IPS-NIHi7 (cell line): ENCODE data around the gene PNPLA3.
"Not testable (repeated sequence)": the region's sequence is repeated elsewhere in the genome, so short reads cannot be mapped to it uniquely, and the experiment has no call there.

Source experiments
- DNase-seq: peaks from one replicate; pipeline ENCODE4 v3.0.0; 2012; ENCODE audit warnings: mixed read lengths; ENCODE audit errors: extremely low spot score

The PNPLA3 gene

DNA sequence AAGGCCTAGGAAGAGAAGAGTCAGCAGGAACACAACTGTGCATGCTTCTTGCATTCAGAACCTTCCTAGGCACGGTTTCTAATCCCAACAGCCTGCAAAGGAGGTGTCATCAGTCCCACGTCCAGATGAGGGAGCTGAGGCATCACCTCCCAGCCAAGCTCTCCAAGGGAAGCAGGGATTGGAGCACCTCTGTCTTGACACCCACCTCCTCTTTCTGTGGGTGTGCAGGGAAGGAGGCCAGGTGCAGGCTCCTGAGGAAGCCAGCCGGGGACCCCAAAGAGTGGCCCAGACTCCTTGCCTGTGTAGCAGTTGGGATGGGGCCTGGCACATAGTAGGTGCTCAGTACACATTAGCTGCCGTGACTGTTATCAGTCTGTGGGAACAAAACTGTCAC, 33.7 kb upstream of the PNPLA3 start:
- DNase-seq, result peak; percentile 38

DNA sequence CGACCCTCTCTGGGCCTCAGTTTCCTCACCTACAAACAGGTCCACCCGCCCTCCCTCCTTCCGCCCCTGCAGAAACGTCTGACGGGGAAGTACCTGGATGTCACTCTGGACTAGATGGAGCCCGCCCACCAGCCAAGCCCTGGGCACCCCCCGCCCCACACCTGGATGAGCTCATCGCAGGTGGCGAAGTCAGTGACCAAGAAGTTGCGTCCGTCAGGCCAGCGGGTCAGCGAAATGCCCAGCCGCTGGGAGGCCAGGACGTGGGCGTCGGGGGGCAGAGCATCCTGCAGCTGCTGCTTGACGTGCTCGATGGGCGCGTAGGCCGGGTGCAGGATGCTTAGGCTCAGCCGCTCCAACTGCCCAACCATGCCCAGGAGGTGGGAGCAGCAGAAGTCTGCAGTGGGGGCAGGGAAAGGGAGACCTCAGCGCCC, 32.7 kb upstream of the PNPLA3 start:
- no peak for DNase-seq

DNA sequence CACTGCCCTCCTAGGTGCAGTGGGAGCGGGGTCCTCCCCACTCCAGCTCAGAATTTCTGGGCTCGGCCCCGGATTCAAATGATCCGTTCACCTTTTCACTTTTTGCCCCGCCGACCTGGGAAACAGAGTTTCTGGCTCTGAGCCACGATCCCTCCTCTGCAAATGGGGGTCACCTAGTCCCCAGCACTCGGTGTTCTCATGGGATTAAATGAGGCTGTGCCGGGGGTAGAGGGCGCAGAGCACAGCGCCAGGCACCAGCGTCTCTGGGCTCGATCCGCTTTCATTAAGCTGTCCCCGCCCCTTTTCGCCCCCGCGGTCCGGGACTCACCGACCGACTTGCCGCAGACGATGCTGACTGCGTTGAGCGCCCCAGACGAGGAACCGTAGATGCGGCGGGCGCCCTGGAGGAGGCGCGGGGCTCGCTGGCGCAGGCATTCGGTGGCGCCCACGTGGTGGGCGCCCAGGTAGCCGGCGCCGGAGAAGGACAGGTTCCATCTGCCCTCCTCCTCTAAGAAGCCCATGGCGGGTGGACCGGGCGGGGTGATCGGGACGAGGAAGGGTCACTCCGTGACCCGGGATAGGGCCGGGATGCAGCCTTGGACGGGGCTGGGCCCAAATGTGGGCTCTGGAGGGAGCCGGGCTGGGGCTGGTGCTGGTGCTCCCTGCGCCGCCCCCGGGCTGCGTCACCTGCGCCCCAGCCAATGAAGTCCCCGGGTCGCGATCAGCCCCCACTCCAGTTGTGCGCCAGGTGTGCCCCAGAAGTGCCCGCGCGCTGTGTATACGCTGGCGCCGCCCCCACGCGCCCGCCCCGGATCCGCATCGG, 32.0 kb upstream of the PNPLA3 start, which contains the start of gene PNPLA5:
TSS of gene PNPLA5 (minus strand) at position 654 of the 823 bp plus-strand sequence. CDS start at position 521, 133 bp downstream.
- DNase-seq, result peak; percentile 79

DNA sequence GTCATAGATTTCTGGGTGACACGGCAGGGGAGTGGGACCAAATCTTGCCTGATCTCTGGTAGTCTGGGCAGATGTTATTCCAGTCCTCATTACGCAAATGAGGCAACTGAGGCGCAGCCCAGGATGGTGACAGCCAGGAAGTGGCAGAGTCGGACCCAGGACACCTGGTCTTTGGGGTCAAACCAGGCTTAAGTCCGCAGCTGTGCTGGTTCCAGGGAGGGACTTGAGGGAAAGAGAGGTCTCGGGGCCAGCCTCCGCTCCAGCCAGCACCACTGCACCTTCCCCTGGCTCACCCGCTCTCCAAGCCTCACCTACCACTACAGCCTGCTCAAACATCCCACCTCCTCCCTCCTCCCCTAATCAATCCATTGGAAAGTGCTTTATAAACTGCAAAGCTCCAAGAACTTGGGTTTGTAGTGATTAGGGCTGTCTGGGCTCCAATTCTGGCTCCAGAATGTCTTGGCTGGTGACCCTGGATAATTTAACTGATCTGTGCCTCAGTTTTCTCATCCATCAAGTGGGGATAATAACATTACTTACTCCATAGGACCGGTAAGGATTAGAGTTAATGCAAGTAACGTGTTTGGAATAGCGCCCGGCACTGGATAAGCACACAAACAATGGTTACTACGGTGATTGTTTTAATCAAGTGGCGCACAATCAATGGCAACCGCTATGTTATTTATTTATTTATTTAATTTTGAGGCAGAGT, 31.3 kb upstream of the PNPLA3 start:
- DNase-seq, result peak; percentile 31

DNA sequence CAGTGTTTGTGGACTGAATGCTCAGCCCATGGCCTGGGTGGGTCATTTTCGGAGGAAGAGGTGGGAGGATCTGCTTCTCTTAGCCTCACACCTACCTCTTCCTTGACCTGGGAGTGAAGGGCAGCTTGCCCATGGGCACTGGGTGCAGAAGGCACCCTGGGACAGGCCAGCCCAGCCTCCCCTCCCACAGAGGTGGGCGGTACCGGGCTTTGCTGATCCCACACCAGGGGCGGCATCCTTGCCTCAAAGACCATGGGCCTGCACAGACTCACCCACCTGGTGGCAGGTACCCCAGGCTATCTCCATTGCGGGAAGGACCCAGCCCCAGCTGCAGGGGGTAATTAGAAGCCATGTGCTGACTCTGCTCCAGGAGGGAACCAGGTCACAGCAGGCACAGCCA, 30.3 kb upstream of the PNPLA3 start:
- no peak for DNase-seq

DNA sequence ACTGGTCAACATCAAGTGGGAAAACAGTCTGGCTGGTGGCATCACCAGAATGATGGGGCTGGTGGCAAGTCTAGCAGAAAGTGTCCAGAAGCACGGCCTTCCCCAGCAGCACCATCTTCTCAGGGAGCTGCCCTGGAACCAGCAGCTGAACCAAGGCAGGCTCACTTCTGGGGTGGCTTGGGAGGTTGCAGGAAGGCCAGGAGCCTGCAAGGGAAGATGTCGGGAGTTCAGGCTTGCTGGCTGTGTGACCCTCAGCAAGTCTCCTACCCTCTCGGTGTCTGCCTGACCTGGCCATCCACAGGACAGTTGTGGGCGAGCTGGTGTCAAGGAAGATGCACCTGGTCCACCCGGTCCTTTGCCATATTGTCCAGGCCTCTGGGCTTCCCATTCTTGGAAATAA, 29.5 kb upstream of the PNPLA3 start:
- DNase-seq, result no peak

DNA sequence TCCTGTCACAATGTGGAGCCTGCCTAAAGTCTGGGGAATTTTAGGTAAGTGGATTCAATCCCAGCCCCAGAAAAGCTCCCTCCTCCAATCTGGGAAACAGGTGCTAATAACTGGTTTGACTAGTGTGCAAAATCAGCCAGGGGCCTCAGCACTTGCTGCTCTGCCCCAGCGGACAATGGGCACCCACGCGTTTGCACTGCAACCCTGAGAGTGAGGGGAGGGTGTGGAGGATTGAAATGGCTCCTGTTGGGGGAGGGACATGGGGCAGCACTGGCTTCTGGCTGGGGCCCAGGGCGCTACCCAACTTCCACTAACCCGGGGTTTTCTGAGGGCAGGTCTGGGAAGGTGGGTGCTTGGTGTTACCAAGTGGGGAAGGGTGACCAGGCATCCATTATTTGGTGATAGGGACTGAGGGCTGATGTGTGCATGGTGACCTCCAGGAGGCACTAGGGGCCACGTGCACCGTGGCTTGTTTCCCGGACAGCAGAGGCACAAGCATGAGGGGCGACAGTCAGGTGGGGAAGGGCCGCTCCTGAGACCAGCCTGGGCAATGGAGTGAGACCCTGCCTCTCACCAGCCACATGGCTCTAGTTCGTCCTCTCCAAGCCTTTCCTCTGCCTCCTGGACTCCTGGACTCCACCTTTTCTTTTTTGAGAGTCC, 27.5 kb upstream of the PNPLA3 start:
- peak; percentile 44 for DNase-seq

DNA sequence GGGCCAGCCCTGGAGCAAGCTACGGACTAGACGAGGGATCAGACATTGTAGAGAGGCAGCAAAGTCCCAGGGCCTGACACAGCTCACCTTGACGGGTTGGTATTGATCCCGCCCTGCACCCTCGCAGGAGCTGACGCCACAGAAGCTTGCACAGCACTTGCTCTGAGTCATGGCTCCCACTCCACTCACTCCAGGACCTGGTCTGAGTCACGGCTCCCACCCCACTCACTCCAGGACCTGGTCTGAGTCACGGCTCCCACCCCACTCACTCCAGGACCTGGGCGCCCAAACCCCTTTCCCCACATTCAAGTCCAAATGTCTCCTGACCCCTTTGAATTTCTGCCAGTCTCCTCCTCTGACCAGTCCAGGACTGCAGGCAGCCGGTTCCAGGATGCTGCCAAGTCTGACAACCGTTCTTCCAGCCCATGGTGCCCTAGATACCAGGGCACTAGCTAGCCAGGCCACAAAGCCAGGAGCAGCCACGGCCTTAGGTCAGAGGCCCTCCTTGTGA, 25.8 kb upstream of the PNPLA3 start:
- no peak for DNase-seq

DNA sequence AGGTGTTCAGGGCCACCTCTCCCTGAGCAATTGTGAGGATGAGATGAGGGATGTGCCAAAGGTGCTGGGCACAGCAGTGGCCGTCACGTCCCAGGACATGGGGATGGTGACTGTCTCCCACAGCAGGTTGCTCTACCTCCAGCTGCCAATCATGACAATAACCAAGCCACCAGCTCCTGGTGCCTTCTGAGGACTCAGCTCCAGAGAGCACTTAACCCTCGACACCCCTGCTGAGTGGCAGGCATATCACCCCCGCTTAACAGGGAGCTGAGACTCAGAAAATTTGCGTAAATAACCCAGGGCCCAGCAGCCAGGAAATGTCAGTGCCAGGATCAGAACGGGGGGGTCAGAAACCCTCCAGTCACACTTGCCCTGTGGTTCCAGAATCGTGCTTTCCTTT, 23.4 kb upstream of the PNPLA3 start:
- no peak for DNase-seq

DNA sequence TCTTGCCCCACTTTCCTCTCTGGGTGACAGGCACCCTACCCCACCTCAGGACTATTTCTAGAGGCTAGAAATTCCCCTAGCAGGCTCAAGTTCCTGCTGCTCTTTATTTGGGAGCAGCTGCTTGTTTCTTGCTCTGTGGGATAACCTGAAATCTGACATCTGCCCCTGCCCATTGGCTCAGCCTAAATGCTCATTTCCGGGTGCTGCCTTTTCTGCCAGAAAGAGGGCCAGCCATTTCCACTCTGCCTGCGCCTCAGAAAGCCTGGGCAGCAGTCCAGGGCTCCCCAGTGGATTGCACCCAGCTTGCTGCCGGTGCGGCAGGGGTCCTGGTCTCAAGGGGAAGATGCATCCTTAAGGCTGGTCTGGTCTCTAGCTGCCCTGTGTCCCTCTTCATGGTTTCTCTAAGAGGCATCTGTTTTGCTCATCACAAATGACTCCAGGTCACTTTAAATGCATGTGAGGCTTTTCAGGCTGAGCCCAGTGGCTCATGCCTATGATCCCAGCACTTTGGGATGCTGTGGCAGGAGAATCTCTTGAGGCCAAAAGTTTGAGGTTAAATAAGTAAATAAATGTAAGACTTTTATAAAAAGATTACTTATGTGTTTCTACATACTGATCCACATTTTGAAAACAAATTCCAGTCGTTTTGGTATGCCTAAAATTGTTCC, 21.5 kb upstream of the PNPLA3 start:
- DNase-seq, result no peak

DNA sequence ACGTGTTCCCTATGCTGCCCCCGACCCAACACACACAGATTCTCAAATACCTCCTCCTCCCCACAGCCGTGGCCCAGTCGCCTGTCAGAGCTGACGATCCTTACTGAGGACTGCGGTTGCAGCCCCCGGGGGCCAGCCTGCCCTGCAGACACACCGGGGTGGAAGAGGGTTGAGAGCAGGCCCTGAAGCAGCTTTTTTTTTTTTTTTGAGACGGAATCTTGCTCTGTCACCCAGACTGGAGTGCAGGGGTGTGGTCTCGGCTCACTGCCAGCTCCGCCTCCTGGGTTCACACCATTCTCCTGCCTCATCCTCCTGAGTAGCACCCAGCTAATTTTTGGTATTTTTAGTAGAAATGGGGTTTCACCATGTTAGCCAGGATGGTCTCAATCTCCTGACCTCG, 20.6 kb upstream of the PNPLA3 start:
- not testable (repeated sequence) for DNase-seq

DNA sequence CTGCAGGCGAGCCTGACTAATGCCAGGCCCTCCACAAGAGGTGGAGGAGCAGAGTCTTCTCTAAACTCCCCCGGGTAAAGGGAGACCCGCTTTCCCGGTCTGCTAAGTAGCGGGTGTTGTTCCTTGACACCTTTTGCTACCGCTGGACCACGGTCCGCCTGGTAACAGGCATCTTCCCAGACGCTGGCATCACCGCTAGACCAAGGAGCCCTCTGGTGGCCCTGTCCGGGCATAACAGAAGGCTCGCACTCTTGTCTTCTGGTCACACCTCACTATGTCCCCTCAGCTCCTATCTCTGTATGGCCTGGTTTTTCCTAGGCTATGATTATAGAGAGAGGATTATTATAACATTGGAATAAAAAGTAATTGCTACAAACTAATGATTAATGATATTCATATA, 19.2 kb upstream of the PNPLA3 start:
- not testable (repeated sequence) for DNase-seq

DNA sequence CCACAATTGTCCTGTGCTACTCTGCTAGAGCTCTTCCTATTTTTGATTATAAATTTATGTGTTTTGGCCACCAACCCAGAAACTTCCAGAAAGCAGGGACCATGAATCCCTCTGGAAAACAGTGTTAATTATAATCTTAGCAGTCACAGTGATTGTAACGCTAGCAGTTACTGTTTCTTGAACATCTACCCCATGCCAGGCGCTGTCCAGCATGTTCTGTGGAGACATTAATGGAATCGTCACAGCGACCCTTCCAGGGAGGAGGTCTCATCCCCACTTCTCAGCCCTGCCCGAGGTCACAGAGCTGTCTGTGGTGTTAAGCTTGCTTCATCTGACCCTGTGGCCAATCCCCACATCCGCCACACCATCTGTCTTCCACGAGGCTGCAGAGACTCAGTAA, 17.9 kb upstream of the PNPLA3 start:
- DNase-seq, result no peak

DNA sequence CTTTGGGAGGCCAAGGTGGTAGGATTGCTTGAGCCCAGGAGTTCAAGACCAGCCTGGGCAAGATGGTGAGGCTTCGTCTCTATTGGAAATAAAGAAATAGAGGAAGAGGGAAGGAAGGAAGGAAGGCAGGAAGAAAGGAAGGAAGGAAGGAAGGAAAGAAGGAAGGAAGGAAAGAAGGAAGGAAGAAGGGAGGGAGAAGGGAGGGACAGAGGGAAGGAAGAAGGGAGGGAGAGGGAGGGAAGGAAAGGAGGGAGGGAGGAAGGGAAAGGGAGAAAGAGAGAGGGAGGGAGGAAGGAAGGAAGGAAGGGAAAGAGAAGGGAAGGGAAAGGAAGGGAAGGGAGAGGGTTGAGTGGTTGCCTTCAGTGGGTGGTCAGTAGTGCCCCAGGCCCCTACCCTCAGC, 13.9 kb upstream of the PNPLA3 start:
- no peak for DNase-seq

DNA sequence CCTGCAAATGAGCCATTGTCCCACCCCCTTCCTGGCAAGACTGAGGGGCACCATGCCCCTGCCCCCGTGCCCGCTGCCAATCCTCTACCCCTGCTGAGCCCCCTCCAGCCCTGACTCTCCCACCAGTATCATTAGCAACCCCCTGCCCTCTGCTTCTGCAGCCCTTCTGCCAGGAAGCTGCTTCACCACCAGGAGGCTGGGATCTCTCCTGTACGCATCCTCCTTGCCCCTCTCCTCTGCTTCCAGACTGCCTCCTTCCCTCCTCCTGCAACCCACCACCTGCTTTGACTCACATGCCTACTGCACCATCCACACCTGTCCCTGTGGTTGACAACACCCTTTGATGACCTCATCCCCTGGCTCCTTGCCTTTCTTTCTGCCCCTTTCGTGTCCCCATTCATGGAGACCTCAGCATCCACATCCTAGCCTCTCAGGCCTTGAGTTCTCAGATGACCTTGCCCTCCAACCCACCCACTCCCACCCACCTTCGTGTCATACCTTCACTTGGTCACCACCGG, 13.4 kb upstream of the PNPLA3 start:
- DNase-seq, result no peak

DNA sequence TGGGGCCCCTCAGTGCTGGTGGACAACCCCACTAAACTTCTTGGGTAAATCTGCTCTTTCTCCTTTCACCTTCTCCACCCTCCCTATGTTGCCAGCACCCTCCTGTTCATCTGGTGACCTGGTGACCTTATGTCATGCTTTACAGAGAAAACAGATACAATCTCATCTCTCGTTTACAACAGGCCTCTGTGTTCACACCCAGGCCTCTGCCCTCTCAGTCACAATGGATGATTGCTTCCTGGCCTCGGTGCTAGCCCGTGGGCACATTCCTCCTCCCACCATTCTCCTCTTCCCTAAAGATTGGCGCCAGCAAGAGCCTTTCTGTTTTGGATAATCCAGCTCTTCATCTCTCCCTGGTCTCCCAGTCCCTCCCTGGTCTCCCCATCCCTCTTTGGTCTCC, 12.3 kb upstream of the PNPLA3 start:
- no peak for DNase-seq

DNA sequence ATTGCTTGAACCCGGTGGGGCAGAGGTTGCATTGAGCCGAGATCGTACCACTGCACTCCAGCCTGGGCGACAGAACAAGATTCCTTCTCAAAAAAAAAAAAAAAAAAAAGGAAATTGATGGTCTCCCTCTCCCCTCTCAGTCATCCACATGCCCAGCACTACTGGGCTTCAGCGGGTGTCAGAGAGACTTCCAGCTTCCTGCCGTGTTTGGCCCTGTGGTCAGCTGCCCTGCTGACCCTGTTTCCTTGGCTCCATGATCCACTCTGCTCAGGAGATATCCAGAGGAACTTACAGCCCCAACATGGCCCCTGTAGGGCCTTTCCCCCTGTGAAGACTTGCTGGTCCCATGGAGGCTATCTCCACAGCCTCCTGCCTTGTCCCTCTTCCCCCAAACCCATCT, 6.1 kb upstream of the PNPLA3 start:
- no peak for DNase-seq

DNA sequence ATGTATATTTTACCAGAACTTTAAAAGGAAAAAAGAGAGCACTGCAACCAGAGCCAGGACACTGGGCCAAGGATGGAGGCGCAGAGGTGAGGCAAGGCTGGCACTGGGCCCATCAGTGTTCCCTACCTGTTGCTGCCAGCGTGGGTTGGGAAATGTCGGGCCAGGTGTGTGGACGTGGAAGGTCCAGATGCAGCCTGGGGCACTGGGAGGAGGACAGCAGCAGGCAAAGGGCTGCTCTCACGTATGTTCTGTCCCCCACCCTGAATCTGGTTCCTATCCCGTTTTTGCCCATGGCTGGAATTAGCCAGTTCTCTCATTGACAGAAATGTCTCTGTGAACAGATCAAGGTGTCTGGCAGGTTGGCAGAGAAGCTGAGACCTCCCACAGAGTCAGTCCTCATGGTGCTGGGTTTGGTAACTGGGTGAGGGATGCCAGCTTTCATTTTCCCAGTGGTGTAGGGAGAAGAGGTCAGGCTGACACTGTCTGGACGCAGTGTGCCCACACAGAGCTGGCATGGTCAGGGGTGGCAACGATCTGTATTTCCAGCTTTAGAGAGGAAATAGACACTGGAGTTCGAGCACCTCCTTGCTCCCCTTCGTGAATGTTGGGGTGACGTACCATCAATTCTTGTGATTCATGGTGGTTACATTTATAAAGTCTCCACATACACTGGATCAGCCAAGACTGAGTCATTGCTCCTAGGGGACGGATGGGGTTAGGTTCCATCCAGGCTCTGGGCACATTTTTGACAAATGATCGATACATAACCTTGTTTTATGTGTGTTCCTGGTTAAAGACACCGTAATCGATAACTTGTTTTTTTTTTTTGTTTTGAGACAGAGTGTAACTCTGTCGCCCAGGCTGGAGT, 4.3 kb upstream of the PNPLA3 start:
- DNase-seq, result no peak

DNA sequence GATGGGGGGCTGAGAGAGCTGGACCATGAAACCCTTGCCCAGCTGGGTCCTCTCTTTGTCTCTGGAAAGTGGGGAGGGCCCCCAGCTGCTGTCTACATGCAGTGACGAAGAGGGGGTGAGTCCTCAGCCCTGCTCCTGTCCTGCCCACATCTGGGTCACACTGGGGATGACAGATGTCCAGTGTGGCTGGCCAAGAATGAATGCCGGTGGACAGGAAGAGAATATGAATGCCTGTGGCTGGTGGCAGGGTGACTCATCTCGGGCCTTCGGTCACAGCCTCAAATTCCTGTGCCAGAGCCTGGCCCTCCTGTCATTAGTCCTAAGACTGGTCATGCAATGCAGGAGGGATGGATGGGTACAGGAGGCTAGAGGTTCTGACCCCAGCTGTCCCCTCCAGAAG, 2.2 kb upstream of the PNPLA3 start:
- DNase-seq, result no peak

DNA sequence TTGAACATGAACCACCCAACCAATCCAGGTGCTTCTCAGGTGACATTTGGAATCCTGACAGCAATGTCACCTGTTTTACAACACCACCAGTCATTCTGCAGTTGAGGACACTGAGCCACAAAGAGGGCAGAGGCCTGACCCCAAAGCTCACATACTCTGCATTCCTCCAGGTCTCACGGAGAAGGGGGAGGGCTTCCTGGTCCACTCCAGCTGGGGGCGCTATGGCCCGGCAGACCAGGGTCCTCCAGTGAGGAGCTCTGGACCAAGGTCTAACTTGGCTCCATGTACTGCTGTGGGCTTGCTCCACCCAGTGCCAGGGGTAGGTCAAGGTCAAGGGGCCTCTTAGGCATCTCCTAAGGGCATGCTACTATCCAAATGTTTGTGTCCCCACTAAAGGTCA, 1.5 kb upstream of the PNPLA3 start:
- DNase-seq, result no peak

DNA sequence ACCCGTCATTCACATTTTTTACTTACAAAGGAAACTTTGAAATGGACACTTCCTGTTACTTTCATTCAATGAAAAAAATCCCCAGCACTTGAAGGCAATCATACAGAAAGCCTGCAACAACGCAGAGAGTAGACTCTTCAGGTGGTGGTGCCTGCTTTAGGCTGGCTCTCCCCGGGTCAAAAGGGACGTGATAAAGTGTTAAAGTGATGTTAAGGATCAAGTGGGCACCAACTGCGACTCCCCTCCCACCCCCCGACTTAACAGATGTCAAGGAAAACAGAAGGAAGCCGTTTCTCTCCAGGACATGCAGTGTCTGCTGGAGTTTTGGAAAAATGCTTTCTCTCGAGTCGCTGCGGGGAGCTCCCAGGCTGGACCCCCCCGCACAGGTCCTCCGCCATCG, 414 bp upstream of the PNPLA3 start:
- no peak for DNase-seq
